Hematopoietic multipotent progenitor cell treated with erythropoietin and hydrocortisone succinate and interleukin-3 and kit ligand, for 6 days (in vitro differentiated cells): ENCODE results near the gene CHRDL2.

Experiments
- DNase-seq: peaks from one replicate; pipeline ENCODE4 v3.0.0-alpha.2; 2015

Gene CHRDL2

DNA sequence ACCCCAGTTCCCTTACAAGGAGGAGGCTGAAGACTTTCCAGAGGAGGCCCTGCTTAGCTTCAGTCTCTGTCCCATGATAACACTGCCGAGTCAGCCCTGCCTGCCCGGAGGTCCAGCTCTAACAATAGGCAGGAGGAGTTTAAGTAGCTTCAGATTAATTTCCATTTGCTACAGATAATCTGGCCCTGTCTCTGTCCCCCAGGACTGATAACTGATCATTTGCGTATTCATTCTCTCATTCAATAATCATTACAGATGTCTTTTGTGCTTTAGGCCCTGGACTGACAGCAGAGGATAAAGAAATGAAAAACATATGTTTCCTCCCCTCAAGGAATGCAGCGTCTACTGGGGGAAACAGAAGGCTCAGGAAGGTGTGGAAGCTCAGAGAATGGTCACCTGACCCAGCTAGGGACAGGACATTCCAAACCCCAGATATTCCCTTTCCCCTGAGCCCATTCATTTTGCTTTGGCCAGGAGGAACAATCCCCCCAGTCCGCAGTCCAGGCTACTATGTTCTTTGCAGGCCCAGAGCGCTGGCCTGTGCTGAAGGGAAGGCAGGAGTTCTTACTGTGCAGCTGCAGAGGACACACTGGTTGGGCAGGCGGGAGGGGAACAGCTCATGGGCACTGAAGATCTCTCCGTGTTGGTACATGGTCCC lies 20.8 kb downstream of the CHRDL2 start:
- DNase-seq, result peak; percentile 51

DNA sequence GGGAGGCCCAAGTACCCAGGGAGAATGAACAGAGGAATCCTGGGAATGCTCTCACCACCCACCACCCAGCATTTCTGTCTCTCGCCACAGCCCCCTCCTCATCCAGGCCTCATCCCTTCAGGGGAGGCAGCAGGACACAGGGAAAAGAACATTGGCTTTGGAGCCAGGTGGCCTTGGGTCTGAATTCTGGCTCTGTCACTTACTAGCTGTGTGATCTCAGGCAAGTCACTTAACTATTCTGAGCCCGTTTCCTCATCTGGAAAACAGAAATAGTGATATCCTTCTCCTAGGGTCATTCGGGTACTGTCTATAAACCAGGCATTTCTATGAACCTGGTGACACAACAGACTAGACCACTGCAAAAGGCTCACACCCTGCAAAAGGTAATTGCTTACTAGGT lies 22.1 kb downstream of the CHRDL2 start:
- DNase-seq, result no peak

DNA sequence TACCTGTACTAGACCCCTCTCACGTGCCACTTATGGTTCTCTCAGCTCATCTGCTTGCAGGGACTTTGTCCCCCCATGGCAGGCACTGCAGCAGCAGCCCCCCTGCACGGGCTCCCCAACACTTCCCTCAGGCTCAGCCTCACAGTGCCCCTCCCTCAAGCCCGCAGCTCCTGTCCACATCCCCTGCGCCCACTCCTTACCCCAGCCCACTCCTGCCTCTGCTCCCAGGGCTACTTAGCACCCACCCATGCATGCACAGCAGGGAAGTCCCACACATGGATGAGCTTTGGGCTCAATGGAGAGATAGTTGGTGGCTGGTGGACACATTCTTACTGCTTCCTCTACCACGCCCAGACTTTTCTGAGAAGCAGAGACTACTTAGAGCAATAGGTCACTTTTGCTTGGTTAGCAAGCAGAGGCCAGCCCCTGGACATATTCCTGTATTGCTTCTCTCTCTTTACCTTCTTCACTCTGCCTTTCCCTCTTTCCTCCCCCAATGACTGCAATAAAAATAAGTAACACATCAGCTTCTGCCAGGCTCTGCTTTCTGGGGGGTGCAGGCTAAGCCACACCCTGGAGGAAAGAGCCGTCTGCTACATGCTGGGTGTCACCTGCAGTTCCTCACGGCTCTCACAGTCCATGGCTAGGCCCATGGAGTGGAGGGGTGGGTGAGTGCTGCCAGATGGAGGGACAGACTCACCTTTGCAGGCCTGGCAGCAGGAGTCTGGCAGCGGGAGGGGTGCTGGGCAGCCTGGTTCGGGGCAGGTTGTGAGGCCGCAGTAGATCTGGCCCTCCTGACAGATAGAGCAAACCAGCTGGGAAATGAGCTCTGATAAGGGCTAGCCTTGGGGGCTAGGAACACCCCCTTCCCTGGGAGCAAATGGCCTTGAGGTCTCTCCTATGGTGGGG lies 23.4 kb downstream of the CHRDL2 start:
- no peak for DNase-seq

- DNase-seq, result no peak
Observed at GRCh38 chr11:74707182-74707581, 24.0 kb downstream of the CHRDL2 start.

DNA sequence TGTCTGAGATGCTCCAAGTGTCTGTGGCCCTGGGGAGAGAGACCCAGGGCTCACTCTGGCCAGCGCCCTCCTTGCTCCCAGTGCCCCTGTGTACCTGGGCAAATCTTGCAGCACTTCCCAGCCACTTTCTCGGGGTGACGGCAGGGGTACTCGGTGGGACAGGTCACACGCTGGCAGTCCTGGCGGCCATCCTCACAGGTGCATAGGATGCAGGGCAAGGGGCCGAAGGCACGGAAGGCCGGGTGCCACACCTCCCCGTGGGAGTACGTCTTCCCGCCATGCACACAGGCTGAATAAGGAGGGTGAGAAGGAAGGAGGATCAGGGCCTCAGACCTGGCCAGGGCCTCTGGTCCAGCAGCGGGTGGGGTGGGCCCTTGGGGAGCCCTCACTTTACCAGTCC lies 28.0 kb downstream of the CHRDL2 start:
- no peak for DNase-seq

- DNase-seq, result peak; percentile 81
Observed at GRCh38 chr11:74702383-74703007, 28.7 kb downstream of the CHRDL2 start.

GRCh38 chr11:74701351-74701750 lies 29.9 kb downstream of the CHRDL2 start:
- DNase-seq, result peak; percentile 33

- DNase-seq, result no peak
Observed at GRCh38 chr11:74699615-74700396, 31.4 kb downstream of the CHRDL2 start.

DNA sequence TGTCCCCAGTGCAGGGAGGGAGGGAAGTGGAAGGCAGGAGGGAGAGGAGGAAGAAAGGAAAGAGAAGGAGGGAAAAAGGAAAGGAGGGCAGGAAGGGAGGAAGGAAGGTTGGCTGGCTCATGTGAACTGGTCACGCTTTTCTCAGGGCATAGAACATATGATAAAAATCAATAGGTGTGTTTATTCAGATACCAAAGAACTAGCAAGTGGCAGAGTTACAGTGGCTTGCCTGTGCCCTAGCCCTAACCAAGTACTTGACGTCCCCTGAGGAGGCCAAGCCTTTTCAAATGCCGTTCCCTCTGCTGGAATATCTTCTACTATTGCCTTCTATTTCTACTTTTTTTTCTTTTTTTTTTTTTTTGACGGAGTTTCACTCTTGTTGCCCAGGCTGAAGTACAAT lies 33.5 kb downstream of the CHRDL2 start:
- DNase-seq, result no peak

DNA sequence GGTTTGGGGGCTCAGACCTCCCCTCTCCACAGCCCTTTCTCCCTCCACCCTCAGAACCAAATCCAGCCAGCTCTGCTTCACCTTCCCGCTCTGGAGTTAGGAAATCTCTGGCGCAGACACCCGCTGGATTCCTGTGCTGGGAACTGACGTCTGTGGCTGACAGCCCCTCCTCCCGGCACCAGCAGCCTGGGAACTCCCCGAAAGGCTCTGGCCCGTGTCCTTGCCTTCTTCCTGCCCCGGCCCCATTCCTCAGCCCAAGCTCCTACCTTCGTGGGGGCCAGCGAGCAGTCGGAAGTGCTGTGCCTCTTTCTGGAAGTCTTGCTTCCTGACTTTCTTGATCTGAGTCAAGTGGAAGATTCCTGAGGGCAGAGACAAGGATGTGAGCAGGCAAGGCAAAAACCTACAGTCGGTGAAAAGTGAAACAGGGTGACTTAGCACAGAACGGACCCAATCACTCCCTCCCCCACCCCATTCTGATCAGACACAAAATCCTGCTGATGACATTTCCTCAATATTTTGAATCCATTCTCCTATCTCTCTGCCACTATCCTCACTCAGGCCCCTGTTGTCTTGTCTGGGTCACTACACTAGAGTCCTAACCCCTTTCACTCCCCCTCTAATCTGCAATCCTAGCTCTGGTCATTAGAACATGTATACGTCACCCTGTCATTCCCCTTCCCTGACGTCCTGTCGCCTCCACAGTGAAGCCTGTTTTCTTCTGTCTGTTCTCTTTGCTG lies 34.1 kb downstream of the CHRDL2 start:
- DNase-seq, result no peak

DNA sequence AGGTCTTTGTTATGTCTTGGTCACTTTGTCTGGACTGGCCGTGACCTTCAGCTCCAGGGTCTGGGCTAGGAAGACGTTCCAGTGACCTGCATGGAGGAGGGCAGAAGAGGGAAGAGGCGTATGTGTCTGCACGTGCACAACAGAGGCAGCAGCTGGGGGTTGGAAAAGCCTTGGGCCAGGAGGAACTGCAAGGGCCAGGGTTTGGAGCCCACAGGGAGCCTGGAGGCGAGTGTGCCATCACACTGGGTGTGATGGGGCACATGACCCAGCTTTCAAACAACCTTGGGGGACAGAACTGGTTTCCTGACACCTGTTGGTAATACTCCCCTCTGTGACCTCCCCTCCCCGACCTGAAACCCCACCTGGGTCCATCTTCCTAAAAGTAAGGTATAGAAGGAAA lies 34.7 kb downstream of the CHRDL2 start:
- DNase-seq, result no peak

DNA sequence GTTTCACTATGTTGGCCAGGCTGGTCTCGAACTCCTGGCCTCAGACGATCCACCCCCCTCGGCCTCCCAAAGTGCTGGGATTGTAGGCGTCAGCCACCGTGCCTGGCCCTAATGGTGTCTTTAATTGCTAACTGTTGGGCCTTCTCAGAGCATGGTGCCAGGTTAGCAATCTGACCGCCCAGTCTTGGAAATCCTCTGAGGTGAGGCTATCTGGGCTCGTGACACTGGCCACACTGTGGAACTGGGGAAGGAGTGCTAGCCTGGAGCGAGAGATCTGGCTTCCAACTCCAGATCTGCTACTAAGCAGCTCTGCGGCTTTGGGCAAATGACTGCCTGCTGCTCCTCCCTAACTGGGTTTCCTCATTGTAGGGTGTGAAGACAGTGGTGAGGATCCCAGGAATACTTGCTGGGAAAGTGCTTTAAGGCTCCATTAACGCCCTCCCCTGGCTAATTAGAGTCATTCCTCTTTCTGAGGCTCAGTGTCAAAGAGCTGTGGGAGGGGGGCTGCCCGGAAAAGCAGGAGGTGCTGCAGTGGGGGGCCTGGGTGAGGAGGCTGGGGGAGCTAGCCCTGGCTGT lies 35.4 kb downstream of the CHRDL2 start:
- DNase-seq, result no peak

DNA sequence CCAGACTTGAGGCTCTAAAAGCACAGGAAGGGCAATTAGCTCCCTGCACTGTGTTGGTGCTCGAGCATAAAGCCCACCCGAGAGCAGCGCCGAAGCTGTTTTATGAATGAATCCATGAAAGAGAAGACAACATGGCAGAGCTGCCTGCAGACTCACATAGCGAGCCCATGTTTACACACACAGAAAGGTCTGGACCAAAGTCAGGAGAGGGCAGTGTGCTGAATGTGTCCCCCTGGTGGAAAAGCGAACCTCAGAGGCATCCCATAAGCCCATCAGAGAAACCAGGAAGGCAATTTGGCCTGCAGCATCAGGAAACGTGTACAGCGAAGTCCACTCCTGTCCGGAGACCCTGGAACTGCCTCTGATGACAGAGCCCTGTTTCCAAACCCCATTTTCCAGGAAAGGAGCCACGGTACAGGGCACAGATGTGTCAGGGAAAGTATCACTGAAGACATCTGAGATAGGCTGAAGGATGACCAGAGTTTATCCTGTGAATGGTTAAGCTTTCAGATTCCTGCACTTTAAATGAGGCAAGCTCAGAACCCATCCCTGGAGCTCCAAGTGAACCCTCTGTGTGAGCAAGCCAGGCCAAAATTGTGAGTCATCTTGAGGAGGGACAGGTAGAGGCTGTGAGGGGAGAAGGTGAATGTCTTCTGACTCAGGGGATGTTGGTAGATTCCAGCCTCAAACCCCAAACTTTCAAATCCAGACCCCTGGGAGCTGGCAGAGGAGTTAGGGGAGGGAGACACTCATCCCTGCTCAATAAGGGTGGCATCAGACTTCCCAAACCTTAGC lies 36.9 kb downstream of the CHRDL2 start:
- no peak for DNase-seq

- no peak for DNase-seq
Observed at GRCh38 chr11:74693531-74693930, 37.7 kb downstream of the CHRDL2 start.

DNA sequence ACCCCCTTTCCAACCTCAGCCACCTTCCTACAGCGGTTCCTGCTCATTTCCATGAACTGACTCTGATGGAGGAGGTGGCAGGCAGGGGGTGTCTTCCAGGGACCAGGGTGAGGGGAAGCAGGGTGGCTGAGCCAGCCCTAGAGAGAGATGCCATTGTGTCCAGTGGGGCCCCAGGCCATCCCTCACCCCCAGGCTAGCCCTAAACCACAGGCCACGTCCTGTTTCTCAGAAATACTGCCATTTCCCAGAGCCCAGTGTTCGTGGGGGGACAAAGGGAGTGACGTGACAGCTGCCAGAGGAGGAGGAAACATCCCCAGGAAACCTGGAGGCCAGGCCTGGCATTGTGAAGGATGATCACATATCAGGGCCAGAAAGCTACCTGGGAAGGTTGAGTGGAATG lies 39.5 kb downstream of the CHRDL2 start:
- DNase-seq, result no peak

GRCh38 chr11:74689666-74690065 lies 41.6 kb downstream of the CHRDL2 start:
- DNase-seq, result no peak

DNA sequence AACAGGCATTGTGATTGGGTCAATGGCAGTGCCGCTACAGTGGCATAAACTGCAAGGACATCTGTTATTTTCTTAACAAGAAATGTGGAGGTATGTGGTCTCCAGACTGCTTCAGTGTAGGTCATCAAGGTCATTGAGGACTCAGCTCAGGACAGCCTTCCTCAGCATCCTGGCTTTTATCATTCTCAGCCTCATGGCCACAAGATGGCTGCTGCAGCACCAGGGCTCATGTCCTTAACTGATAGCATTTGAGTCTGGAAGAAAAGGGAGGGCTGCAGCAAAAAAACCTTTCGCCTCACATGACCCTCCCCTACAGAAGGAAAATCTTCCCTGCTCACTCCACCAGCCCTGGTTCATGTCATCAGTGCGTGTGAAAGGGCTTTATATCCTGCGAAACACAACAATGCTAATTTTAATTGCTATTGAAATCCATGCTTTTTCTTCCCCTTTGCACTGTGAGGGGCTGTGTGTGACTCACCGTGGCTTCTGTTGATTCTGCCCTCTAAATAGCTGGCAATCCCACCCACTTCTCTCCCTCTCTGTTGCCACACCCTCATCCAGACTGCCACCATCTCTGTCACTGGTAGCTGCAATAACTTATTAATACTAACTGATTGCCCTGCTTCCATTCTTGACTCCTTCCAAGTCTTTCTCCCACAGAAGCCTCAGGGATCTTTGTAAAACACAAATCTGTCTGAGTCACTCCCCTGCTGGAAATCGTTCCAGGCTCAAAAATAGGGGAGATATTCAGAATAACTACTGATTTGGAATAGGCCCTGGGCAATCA lies 43.8 kb downstream of the CHRDL2 start:
- peak; percentile 36 for DNase-seq

DNA sequence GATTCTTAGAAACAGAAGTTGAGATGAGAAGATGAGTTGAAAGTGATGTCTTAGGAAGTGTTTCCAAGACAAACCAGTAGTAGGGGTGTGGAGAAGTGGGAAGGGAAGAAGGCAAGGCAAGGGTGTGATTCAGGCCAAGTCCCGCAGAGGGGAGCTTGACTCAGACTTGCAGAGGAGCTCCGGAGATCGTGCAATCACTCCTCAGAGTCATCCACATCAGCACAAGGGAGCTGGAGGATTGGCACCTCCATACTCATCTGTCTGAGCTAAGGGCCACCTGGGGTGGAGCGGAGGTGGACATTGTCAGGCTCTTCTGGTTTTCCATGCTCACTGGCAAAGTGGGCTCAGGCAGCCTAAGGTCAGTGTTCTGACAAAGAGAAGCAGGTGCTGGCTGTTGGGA lies 44.4 kb downstream of the CHRDL2 start:
- DNase-seq, result no peak

DNA sequence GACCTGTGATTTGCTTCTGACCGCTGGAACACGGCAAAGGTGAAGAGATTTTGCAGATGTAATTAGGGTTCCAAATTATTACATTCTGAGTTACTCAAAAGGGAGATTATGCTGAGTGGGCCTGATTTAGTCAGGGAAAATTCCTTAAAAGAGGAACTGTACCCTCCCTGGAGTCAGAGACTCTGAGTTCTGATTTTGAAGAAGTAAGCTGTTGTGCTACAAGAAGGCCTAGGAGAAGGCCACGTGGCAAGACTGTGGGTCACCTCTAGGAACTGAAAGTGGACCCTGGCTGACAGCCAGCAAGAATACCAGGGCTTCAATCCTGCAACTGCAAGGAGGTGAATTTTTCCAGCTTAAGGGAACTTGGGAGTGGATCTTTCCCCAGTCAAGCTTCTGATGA lies 45.3 kb downstream of the CHRDL2 start:
- no peak for DNase-seq

- DNase-seq, result no peak
Observed at GRCh38 chr11:74685338-74685737, 45.9 kb downstream of the CHRDL2 start.
